ENCODE results near the gene LHPP.

LHPP gene

DNA sequence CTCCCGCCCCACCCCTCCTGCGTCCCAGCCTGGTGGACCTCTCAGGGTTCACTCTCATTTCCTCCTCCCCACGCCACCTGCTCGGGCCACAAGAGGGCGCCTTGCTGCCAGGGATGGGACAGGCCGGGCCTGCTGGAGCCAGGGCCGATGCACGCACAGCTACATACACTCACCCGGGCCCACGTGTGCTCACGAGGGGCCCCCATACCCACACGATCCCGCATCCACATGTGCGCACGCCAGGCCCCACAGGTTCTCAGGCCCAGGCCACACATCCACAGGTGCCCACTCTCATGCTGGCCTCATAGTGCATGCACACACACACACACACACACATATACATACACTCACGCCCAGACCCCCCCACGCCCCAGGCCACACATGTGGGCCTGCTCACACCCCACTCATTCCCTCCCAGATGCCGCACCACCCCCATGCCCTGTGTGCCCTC is 68.6 kb downstream of the LHPP start:
- peak; percentile 88 for FAIRE-seq
- DNase-seq (ENCODE audit: extremely low spot score, insufficient read length, low read depth): peak; percentile 84

- FAIRE-seq (no peak), DNase-seq (ENCODE audit: extremely low spot score, insufficient read length, low read depth) (no peak)
Measured at GRCh38 chr10:124530816-124531215, 69.2 kb downstream of the LHPP start.

- FAIRE-seq: no peak
- no peak for DNase-seq (ENCODE audit: extremely low spot score, insufficient read length, low read depth)
Measured at GRCh38 chr10:124532106-124532641, 70.6 kb downstream of the LHPP start.

- DNase-seq (ENCODE audit: extremely low spot score, insufficient read length, low read depth) (no peak), FAIRE-seq (no peak)
Measured at GRCh38 chr10:124532788-124533187, 71.2 kb downstream of the LHPP start.

DNA sequence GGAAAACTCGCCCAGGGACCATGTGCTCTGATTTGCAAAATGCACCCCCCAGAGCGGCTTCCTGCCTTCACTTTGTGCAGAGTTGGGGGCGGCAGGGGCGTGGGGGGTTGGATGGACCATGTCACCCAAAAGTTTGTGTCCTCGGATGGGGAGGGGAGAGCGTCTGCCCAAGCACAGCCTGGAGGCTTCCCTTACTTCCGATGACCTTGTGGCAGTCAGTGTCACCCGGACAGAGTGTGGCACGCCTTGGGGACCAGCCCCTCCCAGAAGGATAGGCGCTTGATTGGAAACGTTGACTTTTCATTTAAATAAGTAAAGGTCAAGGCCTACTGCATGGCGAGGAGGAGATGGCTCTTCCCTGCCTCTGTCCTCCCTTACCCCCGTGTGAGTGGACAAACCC is 71.6 kb downstream of the LHPP start:
- DNase-seq (ENCODE audit: extremely low spot score, insufficient read length, low read depth): no peak
- no peak for FAIRE-seq

DNA sequence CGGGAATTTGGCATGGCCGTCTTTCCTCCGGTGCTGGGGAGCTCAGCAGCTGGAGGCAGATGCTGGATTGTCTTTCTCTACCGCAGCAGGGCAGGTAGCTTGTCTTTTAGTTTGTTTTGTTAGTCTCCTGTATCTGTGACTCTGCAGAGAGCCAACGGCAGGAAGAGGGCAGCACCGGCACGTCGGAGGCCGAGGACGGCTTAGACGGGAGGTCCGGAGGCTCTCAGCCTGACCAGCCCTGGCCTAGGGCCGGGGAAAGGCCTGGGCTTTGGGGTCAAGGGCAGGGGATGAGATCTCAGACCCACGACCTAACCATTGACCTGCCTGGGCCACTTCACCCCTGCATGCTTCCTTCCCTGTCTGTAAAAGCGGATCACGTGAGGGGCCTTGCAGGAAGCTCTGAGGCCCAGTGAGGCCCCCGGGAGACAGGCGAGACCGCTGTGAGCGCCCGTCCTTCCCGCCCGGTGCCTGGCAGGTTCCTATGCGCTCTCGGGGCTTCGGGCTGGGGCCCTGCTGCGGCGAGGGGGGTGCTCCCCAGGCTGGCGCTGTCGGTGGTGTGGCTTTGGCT is 72.7 kb downstream of the LHPP start:
- DNase-seq (ENCODE audit: extremely low spot score, insufficient read length, low read depth): peak; percentile 42

DNA sequence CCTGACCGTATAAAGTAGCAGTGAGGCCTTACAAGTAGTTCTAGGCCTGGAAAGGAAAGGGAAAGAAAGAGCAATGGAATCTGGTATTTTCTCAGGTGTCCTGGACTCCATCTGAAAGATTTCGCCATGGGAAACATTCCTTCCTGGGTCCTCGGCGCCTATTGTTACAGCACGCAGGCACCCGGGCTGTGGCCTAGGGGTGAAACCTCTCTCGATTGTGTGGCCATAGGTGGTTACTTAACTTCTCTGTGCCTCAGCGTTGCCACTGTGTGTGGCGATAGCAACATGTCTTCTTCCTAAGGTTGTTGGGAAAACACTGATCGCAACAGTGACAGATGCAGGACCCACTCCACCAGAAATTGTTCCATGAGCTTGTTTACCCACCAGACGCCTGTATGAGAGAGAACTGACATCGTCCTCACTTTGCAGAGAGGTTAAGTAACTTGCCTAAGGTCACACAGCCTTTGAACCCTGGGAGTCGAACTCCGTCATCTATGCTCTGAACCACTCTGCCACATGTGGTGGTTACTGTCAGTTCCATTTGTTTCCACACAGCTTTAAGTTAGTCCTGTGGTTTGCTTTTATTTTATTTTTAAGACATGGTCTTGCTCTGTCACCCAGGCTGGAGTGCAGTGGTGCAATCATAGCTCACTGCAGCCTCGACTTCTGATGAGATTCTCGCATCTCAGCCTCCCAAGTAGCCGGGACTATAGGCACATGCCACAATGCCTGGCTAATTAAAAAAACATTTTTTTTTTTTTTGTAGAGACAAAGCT is 73.4 kb downstream of the LHPP start:
- DNase-seq (ENCODE audit: extremely low spot score, insufficient read length, low read depth): no peak
- FAIRE-seq: no peak

More for the DNA sequence above, 72.7 kb downstream of the LHPP start:
- FAIRE-seq: peak; percentile 83

- FAIRE-seq (no peak), DNase-seq (ENCODE audit: extremely low spot score, insufficient read length, low read depth) (no peak)
Measured at GRCh38 chr10:124535731-124536495, 74.3 kb downstream of the LHPP start.

DNA sequence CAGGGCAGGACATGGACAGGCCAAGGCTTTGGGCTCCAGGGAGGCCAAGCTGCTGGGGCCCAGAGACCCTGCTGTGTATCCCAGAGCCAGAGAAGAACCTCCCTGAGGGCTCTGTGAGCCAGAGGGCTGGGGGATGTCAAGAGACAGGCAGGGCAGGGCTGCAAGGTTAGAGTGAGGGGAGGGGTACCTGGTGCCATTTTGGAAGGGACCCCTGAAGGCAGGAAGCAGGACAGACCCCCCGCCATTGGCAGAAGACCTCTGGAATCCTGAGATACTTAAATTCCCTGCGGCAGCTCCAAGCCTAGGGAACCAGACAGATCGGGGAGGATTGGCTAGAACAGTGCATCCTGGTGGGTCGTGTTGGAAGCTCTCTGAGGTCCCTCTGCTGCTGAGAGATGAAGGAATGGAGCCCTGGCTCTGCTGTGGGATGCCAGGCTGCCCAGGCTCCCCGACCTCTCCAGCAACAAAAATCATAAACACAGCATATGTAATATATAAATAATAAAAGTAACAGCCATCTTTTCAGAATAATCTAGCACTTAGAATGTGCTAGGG is 75.0 kb downstream of the LHPP start:
- FAIRE-seq (no peak), DNase-seq (ENCODE audit: extremely low spot score, insufficient read length, low read depth) (no peak)

DNA sequence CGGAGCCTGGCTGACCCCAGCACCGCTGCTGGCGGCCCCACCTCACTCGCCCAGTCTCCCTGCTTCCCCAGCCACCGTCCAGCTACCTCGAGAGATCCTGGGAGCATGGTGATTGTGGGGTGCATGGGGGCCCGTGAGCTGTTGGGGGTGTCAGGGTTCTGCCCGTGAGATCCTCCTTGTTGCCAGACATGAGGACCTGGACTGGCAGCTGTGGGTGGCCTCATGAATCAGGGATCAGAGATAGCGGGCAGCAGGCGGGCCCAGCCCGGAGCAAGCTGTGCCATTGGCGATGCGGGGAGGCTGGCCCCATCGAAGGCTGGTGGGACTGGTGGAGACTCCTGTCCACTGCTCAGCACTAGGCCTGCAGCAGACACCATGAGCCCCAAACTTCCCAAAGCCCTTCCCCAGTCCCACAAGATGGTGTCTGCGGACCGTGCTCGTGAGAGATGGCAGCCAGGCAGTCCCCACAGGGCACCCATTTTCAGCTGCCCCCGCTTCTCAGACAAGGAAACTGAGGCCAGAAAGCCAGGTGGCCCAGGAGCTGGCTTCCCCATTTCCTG is 75.6 kb downstream of the LHPP start:
- FAIRE-seq: no peak
- no peak for DNase-seq (ENCODE audit: extremely low spot score, insufficient read length, low read depth)

DNA sequence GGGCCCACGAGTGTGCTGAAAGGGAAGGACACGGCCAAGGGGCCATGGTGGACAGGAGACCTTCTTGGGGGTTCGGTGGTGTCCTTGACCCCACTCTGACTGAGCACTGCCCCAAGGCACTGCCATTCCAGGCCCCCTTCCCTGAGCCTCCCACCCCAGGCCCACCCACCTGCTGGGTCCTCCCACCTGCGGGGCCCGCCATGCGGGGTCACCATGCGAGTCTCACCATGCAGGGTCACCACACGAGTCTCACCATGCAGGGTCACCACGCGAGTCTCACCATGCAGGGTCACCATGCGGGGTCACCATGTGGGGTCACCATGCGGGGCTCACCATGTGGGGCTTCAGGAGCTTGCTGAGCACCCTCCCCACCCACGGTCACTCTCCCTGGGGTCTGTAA is 76.3 kb downstream of the LHPP start:
- DNase-seq (ENCODE audit: extremely low spot score, insufficient read length, low read depth): no peak
- no peak for FAIRE-seq

GRCh38 chr10:124538706-124539105 is 77.1 kb downstream of the LHPP start:
- FAIRE-seq (no peak), DNase-seq (ENCODE audit: extremely low spot score, insufficient read length, low read depth) (no peak)

GRCh38 chr10:124539935-124540641 is 78.5 kb downstream of the LHPP start:
- peak; percentile 49 for DNase-seq (ENCODE audit: extremely low spot score, insufficient read length, low read depth)
- FAIRE-seq: peak; percentile 52

DNA sequence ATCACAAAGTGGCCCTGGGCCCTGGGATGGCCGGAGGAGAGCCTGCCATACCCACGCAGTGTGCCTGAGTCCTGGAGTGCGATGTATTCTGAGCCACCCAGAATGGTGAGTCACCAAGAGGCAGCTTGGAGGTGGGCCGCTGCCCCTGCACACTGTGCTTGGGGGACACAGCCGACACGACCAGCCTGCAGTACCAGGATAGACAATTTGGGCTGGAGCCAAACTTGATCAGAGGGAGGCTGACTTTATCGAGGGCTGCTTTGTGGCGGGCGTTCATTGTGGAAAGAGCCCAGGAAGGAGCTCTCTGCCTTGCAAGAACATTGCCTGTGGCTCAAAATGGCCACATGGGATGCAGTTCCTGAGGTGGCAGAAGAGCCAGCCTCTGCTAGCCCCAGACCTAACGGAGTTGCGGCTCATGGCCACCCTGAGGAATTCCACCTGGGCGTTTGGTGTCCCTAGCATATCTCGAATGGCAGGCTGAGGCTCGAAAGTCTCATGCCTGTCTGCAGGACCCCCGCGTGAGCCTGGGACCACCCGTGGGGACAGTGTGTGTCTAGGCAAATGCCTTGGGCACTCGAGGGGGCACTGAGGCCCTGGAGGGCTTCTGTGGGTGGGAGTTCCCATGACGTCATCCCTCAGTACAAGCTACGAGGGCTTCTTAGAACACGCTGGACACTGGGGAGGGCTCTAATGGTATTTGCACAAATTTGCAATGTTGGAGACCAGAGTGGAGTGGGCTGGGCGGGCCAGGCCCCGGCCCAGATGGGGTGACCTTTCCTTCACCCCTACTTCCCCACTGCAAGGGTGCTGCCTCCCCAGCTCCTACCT is 79.7 kb downstream of the LHPP start:
- DNase-seq (ENCODE audit: extremely low spot score, insufficient read length, low read depth): no peak
- FAIRE-seq: no peak

DNA sequence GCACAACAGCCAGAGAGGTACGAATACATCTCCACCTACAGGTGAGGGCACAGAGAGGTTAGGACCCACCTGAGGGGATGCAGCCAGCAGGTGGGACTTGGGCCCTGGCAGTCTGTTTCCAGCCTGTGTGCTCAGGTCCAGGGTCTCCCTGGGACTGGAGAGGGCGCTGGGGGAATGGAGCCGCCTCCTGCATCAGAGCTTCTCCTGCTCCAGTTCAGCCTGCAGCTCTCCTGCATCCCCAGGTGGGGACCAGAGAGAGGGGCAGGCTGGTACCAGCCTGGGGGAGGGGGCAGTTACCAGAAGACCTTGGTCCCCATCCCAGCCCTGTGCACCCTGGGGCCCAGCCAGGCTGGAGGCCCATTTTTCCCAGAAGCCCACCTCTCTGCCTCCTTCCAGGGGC is 80.7 kb downstream of the LHPP start:
- FAIRE-seq (no peak), DNase-seq (ENCODE audit: extremely low spot score, insufficient read length, low read depth) (no peak)

GRCh38 chr10:124543146-124543545 is 81.5 kb downstream of the LHPP start:
- no peak for FAIRE-seq

DNA sequence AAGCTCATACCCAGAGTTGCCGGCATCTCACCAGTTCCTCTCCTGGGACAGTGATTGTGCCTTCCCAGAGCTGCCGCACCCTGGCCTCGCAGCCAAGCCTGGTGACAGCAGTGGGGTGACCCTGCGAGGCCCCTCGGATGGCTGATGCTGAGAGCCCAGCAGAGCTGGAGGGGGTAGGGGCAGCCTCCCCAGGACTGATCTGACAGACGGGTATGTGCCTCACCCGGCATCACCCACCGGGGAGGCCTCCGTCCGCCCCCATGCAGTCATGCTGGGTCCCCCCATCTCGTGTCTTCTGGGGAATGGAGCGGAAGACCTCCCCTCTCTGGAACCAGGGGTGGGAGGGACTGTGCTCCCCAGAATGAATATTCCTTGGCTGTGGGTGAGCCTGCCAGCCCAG is 82.3 kb downstream of the LHPP start:
- no peak for FAIRE-seq
- DNase-seq (ENCODE audit: extremely low spot score, insufficient read length, low read depth): no peak

More at GRCh38 chr10:124543146-124543545, 81.5 kb downstream of the LHPP start:
- DNase-seq (ENCODE audit: extremely low spot score, insufficient read length, low read depth): no peak

GRCh38 chr10:124544711-124545110 is 83.1 kb downstream of the LHPP start:
- no peak for FAIRE-seq
- no peak for DNase-seq (ENCODE audit: extremely low spot score, insufficient read length, low read depth)
